ENCODE results near the gene RGS13.

Gene RGS13

DNA sequence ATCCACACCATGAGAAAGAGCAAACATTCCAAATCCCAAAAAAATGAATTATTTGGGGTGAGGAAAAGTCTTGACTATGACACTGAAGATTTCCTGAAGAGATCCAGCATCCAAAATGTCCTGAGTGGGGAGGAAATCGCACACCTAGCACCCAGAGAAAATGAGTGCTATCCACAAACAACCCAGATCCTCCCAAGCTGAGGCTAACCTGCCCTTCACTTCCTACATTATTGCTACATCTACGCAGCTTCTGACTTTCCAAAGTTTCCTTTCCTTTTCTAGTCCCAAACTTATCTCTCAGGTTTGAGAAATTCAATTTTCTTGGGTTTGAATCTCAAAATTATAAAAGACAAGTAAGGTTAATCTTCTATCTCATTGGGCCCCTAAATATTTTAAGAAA is 906 bp upstream of the RGS13 start:
- no peak for TF ChIP-seq CTCF (conservative IDR thresholded peaks at IDR 0.05; ENCODE audit: low read length)
- TF ChIP-seq EZH2phosphoT487 (IDR thresholded peaks at IDR 0.05; ENCODE audit: borderline replicate concordance), result no peak
- H2AFZ ChIP-seq (ENCODE audit: low read length), result no peak overlapping the region
- H3K36me3 ChIP-seq (ENCODE audit: insufficient read depth, low read length), result no peaks in the 10 kb centered on the region
- peaks cover 11% of the 10 kb centered on the region for H3K4me1 ChIP-seq (ENCODE audit: insufficient read depth, low read length, poor library complexity, severe bottlenecking)
- no peak overlapping the region for H3K9ac ChIP-seq (ENCODE audit: low read depth, low read length, poor library complexity, severe bottlenecking)
- H3K4me3 ChIP-seq (ENCODE audit: low read length, poor library complexity, severe bottlenecking), result no peak overlapping the region
- H3K9me3 ChIP-seq (ENCODE audit: insufficient read depth, low read depth, low read length), result no peaks in the 10 kb centered on the region
- no peak overlapping the region for H3K4me2 ChIP-seq (ENCODE audit: low read depth, low read length, poor library complexity, severe bottlenecking)
- H4K20me1 ChIP-seq (ENCODE audit: insufficient read depth, low read length, poor library complexity, severe bottlenecking), result no peaks in the 10 kb centered on the region
- H3K27me3 ChIP-seq (ENCODE audit: insufficient read depth, low read length, poor library complexity, severe bottlenecking), result no peaks in the 10 kb centered on the region
- H3F3A ChIP-seq (ENCODE audit: low read depth), result no peaks in the 10 kb centered on the region
- H3K9me2 ChIP-seq (replicated peaks; ENCODE audit: low read depth, low read length), result no peaks in the 10 kb centered on the region
- no peaks in the 10 kb centered on the region for H3K79me2 ChIP-seq (ENCODE audit: insufficient read depth, low read length)

DNA sequence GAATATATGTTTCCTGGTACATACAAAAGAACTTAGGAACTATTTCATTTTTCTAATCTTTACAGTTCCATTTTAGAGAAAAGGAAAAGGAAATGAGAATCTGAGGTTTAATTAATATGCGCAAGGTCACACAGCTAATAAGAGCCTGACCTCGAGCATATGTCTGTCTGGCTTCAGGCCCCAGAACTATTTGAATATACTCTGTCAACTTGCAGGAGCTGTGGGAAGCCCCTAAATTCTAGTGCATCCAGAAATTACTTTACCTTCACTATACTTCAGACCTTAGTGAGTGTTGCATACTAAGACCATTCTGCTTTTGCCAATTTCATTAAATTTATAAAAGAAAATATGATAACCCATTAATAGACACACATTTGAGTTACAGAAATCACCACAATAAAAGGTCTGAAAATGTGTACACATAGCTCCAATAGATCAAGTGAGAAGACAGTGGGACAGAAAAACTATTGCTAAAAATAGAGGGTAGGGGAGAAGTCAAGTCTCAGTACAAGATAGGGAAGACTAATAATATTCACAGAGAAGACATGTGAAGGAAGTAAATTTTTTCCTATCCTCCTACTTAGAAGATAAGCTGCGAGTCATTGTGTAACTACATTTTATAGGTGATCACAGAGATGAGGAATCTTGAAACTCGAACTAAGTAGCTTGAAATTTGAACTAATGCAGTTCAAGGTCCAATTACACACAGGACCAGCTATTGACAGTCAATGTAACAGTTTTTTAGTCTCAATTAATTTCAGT is 3.8 kb downstream of the RGS13 start:
- H3K27me3 ChIP-seq (ENCODE audit: insufficient read depth, low read length, poor library complexity, severe bottlenecking), result no peaks in the 10 kb centered on the region
- no peaks in the 10 kb centered on the region for H3K79me2 ChIP-seq (ENCODE audit: insufficient read depth, low read length)
- H3K4me2 ChIP-seq (ENCODE audit: low read depth, low read length, poor library complexity, severe bottlenecking), result peak overlapping the region; percentile 19
- H3K9me3 ChIP-seq (ENCODE audit: insufficient read depth, low read depth, low read length), result no peaks in the 10 kb centered on the region
- H3K4me1 ChIP-seq (ENCODE audit: insufficient read depth, low read length, poor library complexity, severe bottlenecking), result peaks cover 18% of the 10 kb centered on the region
- H2AFZ ChIP-seq (ENCODE audit: low read length), result no peak overlapping the region
- H4K20me1 ChIP-seq (ENCODE audit: insufficient read depth, low read length, poor library complexity, severe bottlenecking), result no peaks in the 10 kb centered on the region
- H3K4me3 ChIP-seq (ENCODE audit: low read length, poor library complexity, severe bottlenecking), result no peak overlapping the region
- no peak overlapping the region for H3K9ac ChIP-seq (ENCODE audit: low read depth, low read length, poor library complexity, severe bottlenecking)
- no peaks in the 10 kb centered on the region for H3K36me3 ChIP-seq (ENCODE audit: insufficient read depth, low read length)
- no peaks in the 10 kb centered on the region for H3F3A ChIP-seq (ENCODE audit: low read depth)
- TF ChIP-seq CTCF (conservative IDR thresholded peaks at IDR 0.05; ENCODE audit: low read length), result no peak
- TF ChIP-seq EZH2phosphoT487 (IDR thresholded peaks at IDR 0.05; ENCODE audit: borderline replicate concordance), result no peak
- H3K9me2 ChIP-seq (replicated peaks; ENCODE audit: low read depth, low read length), result no peaks in the 10 kb centered on the region

DNA sequence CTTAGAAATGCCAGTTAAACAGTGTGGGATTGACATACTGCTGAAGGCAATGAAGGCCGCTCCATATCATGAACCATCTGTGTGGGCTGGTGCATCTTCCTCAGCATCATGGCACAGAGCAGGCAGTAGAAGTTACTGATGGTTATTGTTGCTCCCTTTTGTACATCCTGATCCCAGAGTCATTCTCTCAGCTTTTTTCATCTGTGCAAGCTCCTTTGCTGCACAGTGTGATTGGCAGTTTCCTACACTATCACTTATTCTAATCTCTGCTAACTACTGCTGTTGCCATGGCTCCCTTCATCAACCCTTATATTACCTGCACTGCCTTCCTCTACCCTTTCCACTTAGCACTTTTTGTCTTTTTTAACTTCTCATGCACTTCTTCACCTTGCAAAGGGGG is 16.2 kb downstream of the RGS13 start:
- Histone ChIP-seq H3K27me3 (ENCODE audit: insufficient read depth, low read length, poor library complexity, severe bottlenecking) (no peaks in the 10 kb centered on the region), H3F3A (ENCODE audit: low read depth) (no peaks in the 10 kb centered on the region), H2AFZ (ENCODE audit: low read length) (no peak overlapping the region), H3K9me2 (replicated peaks; ENCODE audit: low read depth, low read length) (no peaks in the 10 kb centered on the region), H3K4me3 (ENCODE audit: low read length, poor library complexity, severe bottlenecking) (no peak overlapping the region), H3K79me2 (ENCODE audit: insufficient read depth, low read length) (no peaks in the 10 kb centered on the region), H3K9me3 (ENCODE audit: insufficient read depth, low read depth, low read length) (no peaks in the 10 kb centered on the region), H3K36me3 (ENCODE audit: insufficient read depth, low read length) (no peaks in the 10 kb centered on the region), H3K4me1 (ENCODE audit: insufficient read depth, low read length, poor library complexity, severe bottlenecking) (peaks cover 4% of the 10 kb centered on the region), H4K20me1 (ENCODE audit: insufficient read depth, low read length, poor library complexity, severe bottlenecking) (no peaks in the 10 kb centered on the region), H3K9ac (ENCODE audit: low read depth, low read length, poor library complexity, severe bottlenecking) (no peak overlapping the region), H3K4me2 (ENCODE audit: low read depth, low read length, poor library complexity, severe bottlenecking) (no peak overlapping the region)
- TF ChIP-seq CTCF (conservative IDR thresholded peaks at IDR 0.05; ENCODE audit: low read length) (no peak), EZH2phosphoT487 (IDR thresholded peaks at IDR 0.05; ENCODE audit: borderline replicate concordance) (no peak)
